NK-92 (cell line): ENCODE data around the gene MIPOL1.
"Not testable (repeated sequence)": the region's sequence is repeated elsewhere in the genome, so short reads cannot be mapped to it uniquely, and the experiment has no call there.

Experiments used
- DNase-seq: peaks from one replicate; lab custom pipeline; 2025; ENCODE audit not compliant: unreplicated experiment; lab: John Stamatoyannopoulos, UW

MIPOL1 gene, protein sequence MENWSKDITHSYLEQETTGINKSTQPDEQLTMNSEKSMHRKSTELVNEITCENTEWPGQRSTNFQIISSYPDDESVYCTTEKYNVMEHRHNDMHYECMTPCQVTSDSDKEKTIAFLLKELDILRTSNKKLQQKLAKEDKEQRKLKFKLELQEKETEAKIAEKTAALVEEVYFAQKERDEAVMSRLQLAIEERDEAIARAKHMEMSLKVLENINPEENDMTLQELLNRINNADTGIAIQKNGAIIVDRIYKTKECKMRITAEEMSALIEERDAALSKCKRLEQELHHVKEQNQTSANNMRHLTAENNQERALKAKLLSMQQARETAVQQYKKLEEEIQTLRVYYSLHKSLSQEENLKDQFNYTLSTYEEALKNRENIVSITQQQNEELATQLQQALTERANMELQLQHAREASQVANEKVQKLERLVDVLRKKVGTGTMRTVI

DNA sequence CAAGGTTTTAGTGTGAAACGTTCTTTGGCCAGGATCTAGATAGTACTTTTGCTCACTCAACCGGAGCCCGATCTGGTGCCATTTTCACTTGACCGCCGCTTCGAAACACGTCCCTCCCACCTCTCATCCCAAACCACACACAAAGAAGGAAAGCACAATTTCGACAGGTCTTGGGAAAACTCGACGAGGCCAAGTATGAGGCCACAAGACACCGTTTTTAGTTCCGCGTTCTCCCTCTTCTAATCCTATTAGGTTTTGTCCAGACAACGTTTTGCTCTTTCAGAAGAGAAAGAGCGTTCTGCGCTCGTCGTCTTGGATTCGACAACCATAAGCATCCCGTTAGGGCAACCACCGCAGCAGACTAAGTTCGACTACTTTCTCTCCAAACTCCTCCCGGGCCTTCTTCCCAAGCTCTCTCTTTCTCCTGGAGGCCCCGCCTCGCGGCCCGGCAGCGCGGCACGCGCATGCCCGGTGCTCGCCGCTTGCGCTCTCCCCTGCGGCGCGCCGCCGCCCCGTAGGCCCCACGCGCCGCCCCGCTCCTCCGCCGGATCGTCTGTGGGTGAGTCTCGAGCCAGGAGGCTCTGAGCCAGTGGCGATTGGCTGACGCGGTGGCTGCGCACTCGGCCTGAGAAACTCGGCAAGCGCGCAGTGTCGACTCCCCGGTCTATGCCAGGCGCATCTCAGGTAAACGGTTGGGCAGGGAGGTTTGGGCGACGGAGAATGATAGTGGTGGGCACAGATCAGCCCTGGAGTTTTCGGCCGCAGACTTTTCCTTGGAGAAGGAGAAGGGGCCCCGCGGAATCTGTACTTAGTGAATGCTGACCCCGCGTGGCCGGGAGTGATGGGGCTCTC, at the start of gene MIPOL1:
Gene MIPOL1 (plus strand): TSS at position 517 of the 852 bp plus-strand sequence. CDS start 49,952 bp downstream, outside the sequence.
- no peak for DNase-seq

DNA sequence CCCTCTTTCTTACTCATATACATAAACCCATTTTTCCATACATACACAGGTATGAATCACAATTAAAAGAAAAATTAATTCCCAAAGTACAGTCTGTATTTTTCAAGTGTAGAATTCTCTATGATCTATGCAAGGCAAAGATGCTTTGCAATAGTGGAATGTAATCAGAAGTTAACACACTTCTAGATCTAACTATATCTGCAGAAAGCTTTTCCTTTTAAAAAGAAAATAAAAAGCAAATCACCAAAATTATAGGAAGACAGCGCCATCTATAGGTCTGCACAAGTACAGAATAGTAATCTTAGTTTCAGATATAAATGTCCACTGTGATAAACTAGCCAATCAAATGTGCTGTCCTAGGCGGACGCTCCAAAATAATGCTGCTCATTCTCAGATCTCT, 47.3 kb upstream of the MIPOL1 start:
- DNase-seq = no peak

DNA sequence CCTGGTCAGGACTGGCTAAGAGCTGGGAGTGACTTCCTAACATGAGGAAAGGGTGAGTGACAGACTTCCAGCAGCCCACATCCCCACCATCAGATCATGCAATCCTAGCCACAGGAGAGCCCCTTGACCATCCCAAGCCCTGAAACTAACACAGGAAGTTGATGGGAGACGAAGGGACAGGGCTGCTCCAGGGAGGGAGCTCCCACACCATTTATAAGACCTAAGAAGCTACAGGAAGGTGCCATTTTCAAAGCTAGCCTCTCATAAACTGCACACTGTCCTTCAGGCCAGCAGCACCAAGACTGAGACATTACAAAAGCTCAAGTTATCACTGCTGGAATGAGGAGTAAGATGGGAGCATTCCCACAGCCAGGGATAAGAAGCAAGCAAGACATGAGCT, 44.7 kb upstream of the MIPOL1 start:
- no peak for DNase-seq

DNA sequence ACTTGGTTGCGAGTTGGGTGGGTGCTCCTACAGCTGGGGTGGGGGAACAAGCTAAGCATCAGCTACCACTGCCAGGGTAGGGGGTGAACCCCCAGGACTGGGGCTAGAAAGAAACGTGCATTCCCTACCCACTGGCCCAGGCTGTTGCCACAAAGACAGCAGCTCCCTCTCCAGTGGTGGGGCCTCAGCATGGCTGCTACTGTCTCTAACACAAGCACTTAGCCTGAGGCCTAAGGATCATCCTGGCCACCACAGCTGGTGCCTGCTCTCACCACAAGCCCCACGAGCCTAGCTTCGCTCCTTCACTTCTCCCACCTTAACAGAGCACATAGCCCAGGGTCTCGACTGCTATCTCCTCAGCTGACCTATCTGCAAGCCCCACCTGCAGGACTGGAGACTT, 44.3 kb upstream of the MIPOL1 start:
- no peak for DNase-seq

DNA sequence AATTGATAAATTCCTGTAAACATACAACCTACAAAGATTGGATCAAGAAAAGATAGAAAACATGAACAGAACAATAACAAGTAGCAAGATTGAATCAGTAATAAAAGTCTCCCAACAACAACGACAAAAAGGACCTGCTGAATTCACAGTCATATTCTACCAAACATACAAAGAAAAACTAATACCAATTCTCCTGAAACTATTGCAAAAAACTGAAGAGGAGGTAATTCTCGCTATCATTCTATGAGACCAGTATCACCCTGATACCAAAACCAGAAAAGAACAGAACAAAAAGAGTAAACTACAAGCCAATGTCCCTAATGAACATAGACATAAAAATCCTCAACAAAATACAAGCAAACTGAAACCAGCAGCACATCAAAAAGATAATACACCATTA, 39.8 kb upstream of the MIPOL1 start:
- DNase-seq = no peak

DNA sequence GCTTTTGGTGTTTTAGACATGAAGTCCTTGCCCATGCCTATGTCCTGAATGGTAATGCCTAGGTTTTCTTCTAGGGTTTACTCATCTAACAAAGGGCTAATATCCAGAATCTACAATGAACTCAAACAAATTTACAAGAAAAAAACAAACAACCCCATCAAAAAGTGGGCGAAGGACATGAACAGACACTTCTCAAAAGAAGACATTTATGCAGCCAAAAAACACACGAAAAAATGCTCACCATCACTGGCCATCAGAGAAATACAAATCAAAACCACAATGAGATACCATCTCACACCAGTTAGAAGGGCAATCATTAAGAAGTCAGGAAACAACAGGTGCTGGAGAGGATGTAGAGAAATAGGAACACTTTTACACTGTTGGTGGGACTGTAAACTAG, 35.4 kb upstream of the MIPOL1 start:
- DNase-seq = not testable (repeated sequence)

DNA sequence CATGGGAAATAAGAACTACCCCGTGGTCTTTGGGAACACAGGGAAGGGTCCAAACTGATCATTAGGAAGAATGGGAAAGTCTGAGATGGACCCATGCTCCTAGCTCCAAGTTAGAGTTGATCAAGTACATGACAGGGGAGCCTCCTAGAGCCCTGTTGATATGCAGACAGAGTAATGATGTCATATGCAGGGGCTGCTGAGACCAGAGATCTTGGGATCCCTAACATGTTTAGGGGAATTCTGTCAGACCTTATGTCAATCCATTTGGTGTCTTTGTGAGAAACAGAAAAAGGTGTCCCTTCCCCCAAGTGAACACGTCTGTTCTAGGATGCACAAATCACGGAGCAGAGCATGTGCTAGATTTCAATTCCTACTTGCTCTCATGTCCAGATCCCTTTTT, 31.9 kb upstream of the MIPOL1 start:
- no peak for DNase-seq

DNA sequence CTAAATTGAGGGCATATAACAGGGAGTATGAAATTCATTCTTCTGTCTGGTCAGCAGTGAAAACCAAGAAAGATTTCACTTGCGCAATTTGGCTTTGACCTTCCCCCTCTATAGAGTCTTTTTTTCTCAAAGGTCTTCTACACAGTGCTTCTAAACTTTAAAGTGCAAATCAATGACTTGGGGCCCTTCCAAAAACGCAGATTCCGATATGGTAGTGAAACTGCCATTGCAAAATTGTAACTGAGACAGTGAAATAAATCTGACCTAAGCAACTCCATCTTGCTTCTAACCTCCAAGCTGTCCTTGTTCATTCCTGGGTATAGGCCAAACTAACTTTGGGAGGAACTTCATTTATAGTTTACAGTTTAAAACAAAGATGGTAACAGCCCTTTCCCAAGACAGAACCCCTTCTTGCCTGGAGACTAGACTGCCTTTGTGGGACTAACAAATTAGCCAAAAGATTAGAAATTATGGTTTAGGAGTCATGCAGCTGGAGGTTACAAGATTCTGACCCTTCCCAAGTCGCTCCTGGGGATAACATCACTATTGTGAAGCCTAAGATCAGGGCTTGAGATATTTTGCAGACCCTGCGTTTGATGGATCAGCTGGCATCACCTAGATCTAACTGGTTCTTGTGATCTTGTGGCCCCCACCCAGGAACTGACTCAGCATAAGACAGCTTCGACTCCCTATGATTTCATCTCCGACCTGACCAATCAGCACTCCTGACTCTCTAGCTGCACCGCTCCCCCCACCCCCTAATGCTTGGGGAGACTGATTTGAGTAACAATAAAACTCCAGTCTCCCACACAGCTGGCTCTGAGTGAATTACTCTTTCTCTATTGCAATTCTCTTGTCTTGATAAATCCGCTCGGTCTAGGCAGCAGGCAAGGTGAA, 30.3 kb upstream of the MIPOL1 start:
- DNase-seq = no peak

DNA sequence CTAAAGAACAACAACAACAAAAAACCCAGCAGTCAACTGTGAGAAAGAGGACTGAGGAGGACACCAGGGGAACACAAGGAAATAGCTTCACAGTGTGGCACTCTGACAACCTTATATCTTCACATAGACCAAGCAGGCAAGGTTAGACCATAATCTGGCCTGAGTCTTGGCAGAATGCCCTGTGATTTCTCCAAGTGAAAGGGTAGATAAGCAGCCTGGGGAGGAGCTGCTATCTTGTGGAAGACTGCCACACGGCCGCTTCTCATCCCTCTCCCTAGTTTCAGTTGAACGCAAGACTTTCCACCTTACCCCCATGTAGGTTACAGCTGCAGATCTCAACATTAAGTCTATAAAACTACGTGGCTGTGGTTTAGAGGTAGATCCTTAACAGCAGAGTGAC, 29.0 kb upstream of the MIPOL1 start:
- DNase-seq = no peak

DNA sequence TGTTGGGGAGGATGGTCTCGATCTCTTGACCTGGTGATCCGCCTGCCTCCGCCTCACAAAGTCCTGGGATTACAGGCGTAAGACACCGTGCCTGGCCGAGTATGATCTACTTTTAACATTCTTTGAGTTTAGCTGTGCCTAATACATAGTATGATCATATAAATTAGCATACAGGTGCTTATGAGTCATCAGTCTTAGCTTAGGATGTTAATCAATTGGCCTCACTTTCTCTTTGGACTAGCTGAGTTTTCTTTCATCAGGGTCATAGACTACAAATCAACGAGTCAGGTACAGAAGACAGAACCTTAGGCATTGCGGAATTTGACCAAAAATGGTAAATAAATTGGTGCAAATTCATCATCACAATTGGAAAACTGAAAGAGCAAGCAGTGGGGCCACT, 27.5 kb upstream of the MIPOL1 start:
- DNase-seq = no peak

DNA sequence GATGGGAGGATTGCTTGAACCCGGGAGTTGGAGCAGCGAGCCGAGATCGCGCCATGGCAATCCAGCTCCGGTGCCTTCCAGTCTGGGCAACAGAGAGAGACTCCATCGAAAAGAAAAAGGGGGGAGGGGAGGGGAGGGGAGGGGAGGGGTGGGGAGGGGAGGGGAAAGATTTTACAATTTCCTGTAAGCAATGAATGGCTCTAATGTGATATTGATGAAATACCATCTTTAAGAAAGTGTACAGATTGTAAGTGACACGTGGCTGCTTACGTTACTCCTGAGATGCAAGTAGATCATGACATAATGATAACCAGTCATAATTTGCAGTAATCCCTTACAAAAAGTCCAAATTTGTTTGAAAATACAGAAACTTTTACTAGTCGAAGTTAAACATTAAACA, 26.7 kb upstream of the MIPOL1 start:
- no peak for DNase-seq

DNA sequence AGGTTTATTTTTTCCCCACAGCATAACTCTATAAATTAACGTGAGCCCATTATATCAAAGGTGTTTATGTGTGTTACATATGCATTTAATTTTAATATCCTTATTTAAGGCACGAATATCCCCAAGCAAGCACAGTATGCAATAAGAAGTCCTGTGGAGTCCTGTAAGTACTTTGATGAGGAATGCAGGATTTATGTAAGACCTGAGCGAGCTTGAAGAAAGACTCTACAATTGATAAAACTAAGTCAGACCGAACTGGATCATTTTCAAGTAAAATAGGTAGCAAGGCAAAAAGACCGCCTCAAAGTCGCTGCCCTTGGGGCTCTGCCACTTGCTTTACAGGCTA, 26.1 kb upstream of the MIPOL1 start:
- DNase-seq = no peak

DNA sequence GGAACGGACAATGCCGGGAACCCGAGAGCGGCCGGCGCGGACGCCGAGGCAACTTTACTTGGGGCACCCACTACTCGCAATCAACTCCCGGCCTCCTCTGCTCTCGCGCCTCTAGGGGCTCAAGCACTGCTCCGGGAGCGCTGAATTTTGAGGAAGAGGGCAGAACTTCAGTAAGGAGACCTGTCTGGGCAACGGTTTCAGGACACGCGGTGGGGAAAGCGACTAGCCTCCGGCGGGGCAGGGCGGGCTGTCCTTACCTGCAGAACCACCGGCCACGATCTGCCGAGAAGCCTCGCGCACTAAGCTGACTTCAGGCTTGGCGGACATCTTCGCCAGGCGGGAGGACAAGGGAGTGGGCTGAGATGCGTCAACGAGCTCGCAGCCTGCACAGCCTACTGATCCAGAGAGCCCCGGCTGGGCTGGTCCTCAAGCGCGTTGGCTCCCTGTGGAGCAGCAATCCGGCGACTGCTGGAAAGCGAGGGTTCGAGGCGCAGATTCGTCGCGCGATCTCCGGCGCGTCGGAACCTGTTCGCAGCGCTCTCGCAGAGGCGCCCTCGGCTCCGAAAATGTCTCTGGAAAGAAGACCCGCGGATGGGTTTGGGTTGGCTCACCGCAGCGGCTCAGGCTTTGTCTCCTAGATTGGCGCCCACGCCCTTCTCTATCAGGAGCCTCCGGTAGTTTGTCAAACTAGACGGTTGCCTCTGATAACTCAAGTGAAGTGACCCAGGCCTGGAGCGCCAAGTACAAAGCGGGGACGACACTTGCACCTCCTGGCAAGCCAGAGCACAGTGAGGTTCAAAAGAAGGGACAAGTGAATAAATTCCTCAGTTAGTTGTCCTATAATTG, 25.5 kb upstream of the MIPOL1 start, which contains the start of gene SLC25A21:
Gene SLC25A21 (minus strand): TSS at position 583 of the 846 bp plus-strand sequence.
- DNase-seq = no peak

DNA sequence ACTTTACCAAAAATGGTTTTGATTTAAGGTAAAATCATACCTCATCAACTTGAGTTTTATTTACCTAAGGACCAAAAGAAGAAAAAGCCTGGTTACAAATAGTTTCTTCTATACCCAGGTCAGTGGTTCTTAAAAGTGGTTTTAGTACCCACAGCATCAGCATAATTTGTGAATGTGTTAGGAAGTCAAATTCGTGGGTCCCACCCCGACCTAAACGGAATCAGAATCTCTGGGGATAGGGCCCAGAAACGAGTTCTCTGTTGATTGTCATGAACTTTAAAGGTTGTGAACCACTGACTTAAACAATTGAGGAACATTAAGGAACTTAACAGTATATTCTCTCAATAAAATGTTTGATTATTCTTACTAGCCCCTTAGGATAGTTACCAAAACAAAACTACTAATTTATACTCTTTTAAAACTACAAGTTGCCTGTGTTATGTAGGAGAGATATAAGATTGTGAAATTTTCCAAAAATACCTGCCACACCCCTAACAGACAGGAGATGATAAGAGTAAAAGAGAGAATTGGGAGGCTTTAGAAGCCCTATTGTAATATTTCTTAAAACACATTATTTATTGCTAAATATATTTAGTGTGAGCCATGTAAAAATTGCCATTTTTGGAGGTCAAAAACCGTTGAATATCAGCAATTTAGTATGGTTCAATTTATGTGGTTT, 24.7 kb upstream of the MIPOL1 start:
- no peak for DNase-seq

DNA sequence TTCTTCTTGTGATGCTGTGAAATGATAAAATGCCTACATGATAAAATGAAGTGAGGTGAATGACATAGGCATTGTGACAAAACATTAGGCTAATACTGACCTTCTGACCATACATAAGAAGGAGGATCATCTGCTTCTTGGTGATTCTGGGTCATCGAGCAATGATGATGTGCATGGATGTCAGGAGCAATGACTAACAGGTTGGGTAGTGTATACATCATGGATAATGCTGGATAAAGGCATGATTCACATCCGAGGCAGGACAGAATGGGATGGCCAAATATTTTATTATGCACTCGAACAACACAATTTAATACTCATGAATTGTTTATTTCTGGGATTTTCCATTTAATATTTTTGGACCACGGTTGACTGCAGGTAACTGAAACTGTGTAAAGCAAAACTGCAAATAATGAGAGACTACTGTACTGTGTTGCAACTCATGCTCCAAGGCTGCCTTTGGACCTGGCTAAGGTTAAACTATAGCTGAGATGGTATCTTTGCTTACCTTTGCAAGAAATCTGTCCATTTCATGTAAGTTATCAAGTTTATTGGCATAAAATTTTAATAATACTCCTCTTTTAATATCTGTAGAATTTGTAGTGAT, 17.7 kb upstream of the MIPOL1 start:
- DNase-seq = no peak

DNA sequence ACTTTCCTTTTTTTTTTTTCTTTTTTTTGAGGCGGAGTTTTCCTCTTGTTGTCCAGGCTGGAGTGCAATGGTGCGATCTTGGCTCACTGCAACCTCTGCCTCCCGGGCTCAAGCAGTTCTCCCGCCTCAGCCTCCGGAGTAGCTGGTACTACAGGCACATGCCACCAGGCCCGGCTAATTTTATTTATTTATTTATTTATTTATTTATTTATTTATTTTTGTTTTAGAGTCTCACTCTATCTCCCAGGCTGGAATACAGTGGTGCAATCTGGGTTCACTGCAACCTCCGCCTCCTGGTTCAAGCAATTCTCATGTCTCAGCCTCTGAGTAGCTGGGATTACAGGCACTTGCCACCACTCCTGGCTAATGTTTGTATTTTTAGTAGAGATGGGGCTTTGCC, 16.9 kb upstream of the MIPOL1 start:
- not testable (repeated sequence) for DNase-seq

DNA sequence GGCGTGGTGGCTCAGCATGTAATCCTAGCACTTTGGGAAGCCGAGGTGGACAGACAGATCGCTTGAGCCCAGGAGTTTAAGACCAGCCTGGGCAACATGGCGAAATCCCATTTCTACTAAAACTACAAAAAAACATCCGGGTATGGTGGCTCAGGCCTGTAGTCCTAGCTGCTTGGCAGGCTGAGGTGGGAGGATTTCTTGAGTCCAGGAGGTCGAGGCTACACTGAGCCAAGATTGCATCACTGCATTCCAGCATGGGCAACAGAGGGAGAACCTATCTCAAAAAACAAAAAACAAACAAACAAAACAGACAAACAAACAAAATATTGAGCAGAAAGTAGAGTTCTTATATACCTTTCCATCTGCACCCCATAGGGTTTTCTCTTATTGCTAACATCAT, 16.3 kb upstream of the MIPOL1 start:
- DNase-seq = no peak

DNA sequence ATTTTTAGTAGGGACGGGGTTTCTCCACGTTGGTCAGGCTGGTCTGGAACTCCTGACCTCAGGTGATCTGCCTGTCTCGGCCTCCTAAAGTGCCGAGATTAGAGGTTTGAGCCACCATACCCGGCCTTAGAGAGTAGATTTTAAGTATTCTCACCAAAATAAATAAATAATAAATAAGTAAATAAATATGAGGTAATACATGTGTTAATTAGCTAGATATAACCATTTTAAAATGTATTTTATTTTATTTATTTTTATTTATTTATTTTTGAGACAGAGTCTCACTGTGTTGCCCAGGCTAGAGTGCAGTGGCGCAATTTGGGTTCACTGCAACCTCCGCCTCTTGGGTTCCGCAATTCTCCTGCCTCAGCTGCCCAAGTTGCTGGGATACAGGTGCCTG, 13.2 kb upstream of the MIPOL1 start:
- not testable (repeated sequence) for DNase-seq

DNA sequence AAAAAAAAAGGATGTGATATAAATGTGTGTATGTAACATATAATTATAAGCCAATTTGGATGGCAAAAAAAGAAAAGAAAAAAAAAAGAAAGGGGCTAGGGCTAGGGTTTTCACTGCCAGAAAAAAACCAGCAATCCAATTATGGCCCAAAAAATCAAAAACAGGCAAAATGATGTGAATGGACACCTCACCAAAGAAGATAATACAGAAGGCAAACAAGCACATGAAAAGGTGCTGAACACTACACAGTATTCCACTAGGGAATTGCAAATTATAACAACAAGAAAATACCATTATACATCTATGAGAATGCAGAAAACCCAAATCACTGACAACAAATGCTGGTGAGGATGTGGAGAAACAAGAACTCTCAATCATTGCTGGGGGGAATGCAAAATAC, 12.1 kb upstream of the MIPOL1 start:
- no peak for DNase-seq
